PC-9 (cell line): Measurements from ENCODE around the gene ULK2. TPM values are rescaled to one million over a fixed set of nuclear protein-coding genes. Genes with fewer than 3 reads are reported as not detected.
A peak's percentile ranks its signal among the peaks of the same experiment; 100 is the strongest.

Experiments used
- BruUV-seq: library from RNA; stranded (reverse); fragments of 400-500 nt; replicated peaks from 2 replicates; lab custom pipeline; 2021; lab: Mats Ljungman, UMichigan
- CTCF ChIA-PET: fragments of 300-600 bp; sonication (Branson Sonifier 250); formaldehyde crosslinking; loops from one replicate; lab custom pipeline; 2022; ENCODE audit warnings: antibody characterized with exemption; lab: Charles Lee
- POLR2A ChIA-PET: fragments of 300-600 bp; sonication (Branson Sonifier 250); formaldehyde crosslinking; loops from one replicate; lab custom pipeline; 2022; ENCODE audit warnings: antibody characterized with exemption; ENCODE audit not compliant: unreplicated experiment; lab: Charles Lee
- DNase-seq, 2 experiments: peaks; one replicate each; pipeline versions ENCODE4 v3.0.0 to v3.0.0-alpha.2; 2015 to 2022; ENCODE audit warnings: mixed read lengths in 1 of 2
- H2AFZ ChIP-seq: fragments of 200-600 bp; sonication (generic); 2 replicates; pipeline ENCODE4 v1.8.1; 2017; ENCODE audit warnings: antibody characterized with exemption
- H3F3A ChIP-seq: fragments of 200-600 bp; sonication (generic); 2 replicates; pipeline ENCODE4 v1.8.1; 2017; ENCODE audit warnings: antibody characterized with exemption, mild to moderate bottlenecking, low read depth; ENCODE audit not compliant: insufficient read depth
- H3K27ac ChIP-seq: fragments of 200-600 bp; sonication (generic); 2 replicates; pipeline ENCODE4 v1.6.1; 2016; ENCODE audit warnings: mixed run types
- H3K27me3 ChIP-seq: fragments of 200-600 bp; sonication (generic); 2 replicates; pipeline ENCODE4 v1.6.1; 2016; ENCODE audit warnings: low read depth, mixed run types; ENCODE audit not compliant: insufficient read depth
- H3K36me3 ChIP-seq: fragments of 200-600 bp; sonication (generic); 2 replicates; pipeline ENCODE4 v1.6.1; 2016; ENCODE audit warnings: low read depth, mixed run types
- H3K4me1 ChIP-seq: fragments of 200-600 bp; sonication (generic); replicated peaks from 2 replicates; pipeline ENCODE4 v1.6.1; 2016; ENCODE audit warnings: mixed run types; ENCODE audit not compliant: insufficient read depth
- H3K4me2 ChIP-seq: fragments of 200-600 bp; sonication (generic); 2 replicates; pipeline ENCODE4 v1.6.1; 2017; ENCODE audit warnings: mixed run types
- H3K4me3 ChIP-seq: fragments of 200-600 bp; sonication (generic); 2 replicates; pipeline ENCODE4 v1.6.1; 2016; ENCODE audit warnings: mixed run types
- H3K79me2 ChIP-seq: fragments of 200-600 bp; sonication (generic); 2 replicates; pipeline ENCODE4 v1.6.1; 2017; ENCODE audit warnings: low read depth, mixed run types
- H3K9me2 ChIP-seq: fragments of 200-600 bp; sonication (generic); 2 replicates; pipeline ENCODE4 v1.8.1; 2017; ENCODE audit warnings: mild to moderate bottlenecking; ENCODE audit not compliant: insufficient read depth
- H3K9me3 ChIP-seq: fragments of 200-600 bp; sonication (generic); 2 replicates; pipeline ENCODE4 v1.8.1; 2016; ENCODE audit warnings: low read depth; ENCODE audit not compliant: insufficient read depth
- H4K20me1 ChIP-seq: fragments of 200-600 bp; sonication (generic); 2 replicates; pipeline ENCODE4 v1.8.1; 2017; ENCODE audit not compliant: insufficient read depth
- EZH2 ChIP-seq: fragments of 200-600 bp; sonication (generic); IDR thresholded peaks from 2 replicates; pipeline ENCODE4 v1.8.0; 2017; ENCODE audit warnings: antibody characterized with exemption, low read depth
- intact Hi-C: fragments of 100-400 bp; cut with micrococcal nuclease; formaldehyde crosslinking; loops from one replicate; pipeline ENCODE4 v1.10.0; 2022; ENCODE audit not compliant: unreplicated experiment
- total RNA-seq: library from RNA; stranded (reverse); gene quantifications from 2 replicates; pipeline ENCODE4 v1.2.3, GENCODE V29; 2021
- TF ChIP-seq, protein P1 (sequence below): fragments of 200-600 bp; sonication (generic); conservative IDR thresholded peaks from 2 replicates; pipeline ENCODE4 v1.6.1; 2017; ENCODE audit warnings: mixed run types, antibody characterized with exemption, mild to moderate bottlenecking, moderate library complexity

The ULK2 gene
- total RNA-seq, 1 experiment from 2014 or later, result 8.7 TPM

DNA sequence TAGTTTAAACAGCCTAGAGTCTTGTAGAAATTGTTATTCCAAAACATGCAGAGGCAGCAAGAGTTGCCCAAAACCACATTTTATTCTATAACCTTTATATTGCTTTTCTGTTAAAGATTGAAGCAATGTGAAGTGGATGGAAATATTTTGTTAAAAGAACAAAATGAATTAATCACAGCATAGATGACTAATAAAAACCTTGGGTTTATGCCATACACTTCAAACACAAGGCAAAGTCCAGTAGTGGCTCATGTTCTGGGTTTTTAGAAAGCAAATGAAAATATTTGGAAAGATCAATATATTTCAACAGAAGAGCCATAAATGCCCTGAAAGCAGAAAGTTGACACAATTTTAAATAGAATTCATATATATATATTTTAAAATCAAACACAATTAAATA is 36.7 kb upstream of the ULK2 start:
- no peak for DNase-seq
- Histone ChIP-seq H3K79me2 (no peaks in the 10 kb centered on the region), H2AFZ (no peak overlapping the region), H3K36me3 (peaks cover 47% of the 10 kb centered on the region), H3K4me3 (no peak overlapping the region), H3K27me3 (no peaks in the 10 kb centered on the region), H4K20me1 (no peaks in the 10 kb centered on the region), H3K9me3 (no peaks in the 10 kb centered on the region), H3K9me2 (no peaks in the 10 kb centered on the region), H3F3A (peaks cover 37% of the 10 kb centered on the region; the same call in 1 of the 2 replicates), H3K4me2 (no peak overlapping the region), H3K4me1 (peaks cover 13% of the 10 kb centered on the region), H3K27ac (peak overlapping the region; percentile 3; the same call in 1 of the 2 replicates)
- POLR2A ChIA-PET, result interaction anchor here (0.6 kb wide), 1 partner anchor 175 kb away, joined by 7 read pairs; no protein-coding TSS in a partner anchor
- intact Hi-C loops, result no loop called here
- TF ChIP-seq, protein P1, sequence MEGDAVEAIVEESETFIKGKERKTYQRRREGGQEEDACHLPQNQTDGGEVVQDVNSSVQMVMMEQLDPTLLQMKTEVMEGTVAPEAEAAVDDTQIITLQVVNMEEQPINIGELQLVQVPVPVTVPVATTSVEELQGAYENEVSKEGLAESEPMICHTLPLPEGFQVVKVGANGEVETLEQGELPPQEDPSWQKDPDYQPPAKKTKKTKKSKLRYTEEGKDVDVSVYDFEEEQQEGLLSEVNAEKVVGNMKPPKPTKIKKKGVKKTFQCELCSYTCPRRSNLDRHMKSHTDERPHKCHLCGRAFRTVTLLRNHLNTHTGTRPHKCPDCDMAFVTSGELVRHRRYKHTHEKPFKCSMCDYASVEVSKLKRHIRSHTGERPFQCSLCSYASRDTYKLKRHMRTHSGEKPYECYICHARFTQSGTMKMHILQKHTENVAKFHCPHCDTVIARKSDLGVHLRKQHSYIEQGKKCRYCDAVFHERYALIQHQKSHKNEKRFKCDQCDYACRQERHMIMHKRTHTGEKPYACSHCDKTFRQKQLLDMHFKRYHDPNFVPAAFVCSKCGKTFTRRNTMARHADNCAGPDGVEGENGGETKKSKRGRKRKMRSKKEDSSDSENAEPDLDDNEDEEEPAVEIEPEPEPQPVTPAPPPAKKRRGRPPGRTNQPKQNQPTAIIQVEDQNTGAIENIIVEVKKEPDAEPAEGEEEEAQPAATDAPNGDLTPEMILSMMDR, result no peak
- TF ChIP-seq EZH2, result no peak
- BruUV-seq, result no TSS peak
- CTCF ChIA-PET, result no interaction called here

DNA sequence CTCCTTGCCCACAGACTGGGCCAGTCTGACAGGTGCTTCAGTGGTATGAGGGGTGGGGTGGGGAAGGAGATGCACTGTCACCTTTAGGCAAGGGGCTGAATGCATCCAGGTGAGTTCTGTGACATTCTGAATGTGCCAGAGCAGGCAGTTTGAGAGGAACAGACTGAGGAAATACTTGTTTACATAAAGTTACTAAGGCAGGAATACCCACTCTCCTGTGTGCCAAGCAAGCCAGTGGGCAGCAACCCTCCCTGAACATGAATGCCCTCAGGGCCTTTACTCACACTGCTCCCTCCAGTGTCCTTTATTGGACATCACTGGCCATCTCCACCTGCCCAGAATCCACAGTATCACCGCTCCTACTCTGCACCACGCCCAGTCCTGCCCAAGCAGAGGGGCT is 33.1 kb upstream of the ULK2 start:
- peaks cover 27% of the 10 kb centered on the region for H3K4me1 ChIP-seq
- intact Hi-C loops, result no loop called here
- no peaks in the 10 kb centered on the region for H4K20me1 ChIP-seq
- H2AFZ ChIP-seq, result no peak overlapping the region
- H3K27ac ChIP-seq, result peak overlapping the region; percentile 18; the same call in 1 of the 2 replicates
- no peak for TF ChIP-seq EZH2
- TF ChIP-seq, protein P1, result no peak
- peaks cover 20% of the 10 kb centered on the region for H3K36me3 ChIP-seq
- no peaks in the 10 kb centered on the region for H3K27me3 ChIP-seq
- no peak overlapping the region for H3K4me3 ChIP-seq
- no TSS peak for BruUV-seq
- POLR2A ChIA-PET, result no interaction called here
- H3K9me2 ChIP-seq, result no peaks in the 10 kb centered on the region
- no peak overlapping the region; the same call in 1 of the 2 replicates for H3K4me2 ChIP-seq
- peaks cover 46% of the 10 kb centered on the region; the same call in 1 of the 2 replicates for H3F3A ChIP-seq
- H3K79me2 ChIP-seq, result no peaks in the 10 kb centered on the region
- no peaks in the 10 kb centered on the region for H3K9me3 ChIP-seq
- CTCF ChIA-PET, result no interaction called here
- peak; percentile 39 to 84 for DNase-seq

DNA sequence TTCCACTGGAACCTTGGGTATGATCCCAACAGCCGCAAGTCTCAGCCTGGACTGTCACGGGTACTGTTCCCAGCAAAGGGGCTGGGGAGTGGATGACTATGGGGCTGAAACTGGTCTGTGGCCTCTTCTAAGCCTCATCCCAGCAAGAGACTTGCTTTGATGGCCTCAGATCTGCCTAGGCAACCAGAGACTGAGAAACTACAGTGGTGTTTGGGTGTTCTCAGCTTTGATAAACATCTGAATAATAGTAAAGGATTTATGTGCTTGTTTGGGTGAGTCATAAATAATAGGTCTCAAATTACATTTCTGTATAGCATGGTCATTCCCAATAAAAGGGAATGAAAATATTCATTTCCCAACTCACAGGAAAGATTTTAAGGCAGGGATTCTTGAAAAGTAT is 30.2 kb upstream of the ULK2 start:
- H3K27ac ChIP-seq, result no peak overlapping the region
- no peak overlapping the region for H3K4me3 ChIP-seq
- H3K4me2 ChIP-seq, result no peak overlapping the region

More for the DNA sequence above, 30.2 kb upstream of the ULK2 start:
- Histone ChIP-seq H4K20me1 (no peaks in the 10 kb centered on the region), H3K36me3 (no peaks in the 10 kb centered on the region), H2AFZ (no peak overlapping the region), H3K4me1 (peaks cover 27% of the 10 kb centered on the region), H3K79me2 (no peaks in the 10 kb centered on the region), H3F3A (peaks cover 35% of the 10 kb centered on the region; the same call in 1 of the 2 replicates), H3K9me2 (no peaks in the 10 kb centered on the region), H3K27me3 (no peaks in the 10 kb centered on the region), H3K9me3 (no peaks in the 10 kb centered on the region)
- BruUV-seq, result no TSS peak
- ChIA-PET CTCF (no interaction called here), POLR2A (no interaction called here)
- DNase-seq, result peak in 1 of 2 experiments; percentile 70
- no peak for TF ChIP-seq EZH2
- TF ChIP-seq, protein P1, result no peak
- intact Hi-C loops, result no loop called here
